Transverse colon (tissue), 4 donors: ENCODE data around the gene LRBA.

Experiments used
- POLR2A ChIP-seq: fragments of 450-650 bp; IDR thresholded peaks from one replicate; pipeline ENCODE4 v1.6.1; 2016; ENCODE audit warnings: antibody characterized with exemption, mild to moderate bottlenecking, moderate library complexity
- POLR2AphosphoS5 ChIP-seq, 3 donors: sonication (generic); formaldehyde crosslinking; IDR thresholded peaks; one replicate each; pipeline ENCODE4 v1.6.1; 2016; ENCODE audit warnings: antibody characterized with exemption in 3 of 3
- TF ChIP-seq, protein P1 (sequence below), 5 experiments: fragments of 200-600 bp in 3 of 5; fragments of 450-650 bp in 2 of 5; sonication (generic) in 3 of 5; IDR thresholded peaks; 1 replicate in 2 of 5; 2 replicates in 3 of 5; pipeline ENCODE4 v1.5.1; 2016 to 2017; ENCODE audit warnings: antibody characterized with exemption in 5 of 5, inconsistent platforms in 3 of 5, mild to moderate bottlenecking in 2 of 5, moderate library complexity in 1 of 5

DNA sequence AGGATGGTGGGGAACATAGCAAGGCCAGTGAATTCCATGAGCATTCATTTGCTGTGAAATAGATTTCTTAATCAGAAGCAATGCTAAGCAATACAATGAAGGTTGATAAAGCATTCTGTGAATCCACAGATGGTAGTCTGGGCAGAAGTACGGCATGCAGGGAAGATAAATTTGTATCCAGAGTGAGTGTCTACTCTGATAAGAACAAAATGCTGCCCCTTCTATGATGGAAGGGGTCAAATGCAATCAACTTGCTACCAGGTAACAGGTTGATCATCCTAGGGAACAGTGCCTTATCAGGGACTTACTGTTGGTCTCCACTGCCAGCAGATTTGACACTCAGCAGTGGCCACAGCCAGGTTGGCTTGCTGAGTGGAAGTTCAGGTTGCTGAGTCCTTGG, 243.7 kb downstream of the LRBA start:
- TF ChIP-seq, protein P1, sequence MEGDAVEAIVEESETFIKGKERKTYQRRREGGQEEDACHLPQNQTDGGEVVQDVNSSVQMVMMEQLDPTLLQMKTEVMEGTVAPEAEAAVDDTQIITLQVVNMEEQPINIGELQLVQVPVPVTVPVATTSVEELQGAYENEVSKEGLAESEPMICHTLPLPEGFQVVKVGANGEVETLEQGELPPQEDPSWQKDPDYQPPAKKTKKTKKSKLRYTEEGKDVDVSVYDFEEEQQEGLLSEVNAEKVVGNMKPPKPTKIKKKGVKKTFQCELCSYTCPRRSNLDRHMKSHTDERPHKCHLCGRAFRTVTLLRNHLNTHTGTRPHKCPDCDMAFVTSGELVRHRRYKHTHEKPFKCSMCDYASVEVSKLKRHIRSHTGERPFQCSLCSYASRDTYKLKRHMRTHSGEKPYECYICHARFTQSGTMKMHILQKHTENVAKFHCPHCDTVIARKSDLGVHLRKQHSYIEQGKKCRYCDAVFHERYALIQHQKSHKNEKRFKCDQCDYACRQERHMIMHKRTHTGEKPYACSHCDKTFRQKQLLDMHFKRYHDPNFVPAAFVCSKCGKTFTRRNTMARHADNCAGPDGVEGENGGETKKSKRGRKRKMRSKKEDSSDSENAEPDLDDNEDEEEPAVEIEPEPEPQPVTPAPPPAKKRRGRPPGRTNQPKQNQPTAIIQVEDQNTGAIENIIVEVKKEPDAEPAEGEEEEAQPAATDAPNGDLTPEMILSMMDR (IDR thresholded peaks at IDR 0.05), result no peak
- TF ChIP-seq POLR2AphosphoS5 (IDR thresholded peaks at IDR 0.05) (no peak), POLR2A (no peak)
